Measurements from ENCODE around the gene XIRP2. TPM values are rescaled to one million over a fixed set of nuclear protein-coding genes. Genes with fewer than 3 reads are reported as not detected.
A peak's percentile ranks its signal among the peaks of the same experiment; 100 is the strongest.

Gene XIRP2
- total RNA-seq, 4 donors from 2014 or later, result 266 to 3,644 (median 977) TPM

- no peak for TF ChIP-seq CTCF (IDR thresholded peaks at IDR 0.05 in 4 of 5, conservative IDR thresholded peaks at IDR 0.05 in 1 of 5)
- no peak for TF ChIP-seq POLR2A (IDR thresholded peaks at IDR 0.05)
Observed at GRCh38 chr2:167151894-167152293, 263.6 kb downstream of the XIRP2 start.

GRCh38 chr2:167157523-167157922 lies 269.2 kb downstream of the XIRP2 start:
- intact Hi-C loops (cut with DNase I; ENCODE audit: low total_unique reads), result no loop called here

More at GRCh38 chr2:167151894-167152293, 263.6 kb downstream of the XIRP2 start:
- no peaks in the 10 kb centered on the region for H3K4me1 ChIP-seq
- intact Hi-C loops (cut with DNase I; ENCODE audit: low total_unique reads), result no loop called here
- H3K36me3 ChIP-seq, result no peaks in the 10 kb centered on the region
- H3K27me3 ChIP-seq, result no peaks in the 10 kb centered on the region
- H3K9me3 ChIP-seq, result no peaks in the 10 kb centered on the region
- ATAC-seq (no peak), DNase-seq (no peak)
- no peak overlapping the region for H3K27ac ChIP-seq
- in situ Hi-C loops (cut with MboI; ENCODE audit: low sequenced_read_pairs in 4 of 4), result no loop called here
- no peak overlapping the region for H3K4me3 ChIP-seq

GRCh38 chr2:167177196-167177595 lies 288.9 kb downstream of the XIRP2 start:
- in situ Hi-C loops (cut with MboI; ENCODE audit: low sequenced_read_pairs in 4 of 4), result no loop called here
- H3K27ac ChIP-seq, result no peak overlapping the region

More at GRCh38 chr2:167157523-167157922, 269.2 kb downstream of the XIRP2 start:
- Histone ChIP-seq H3K36me3 (no peaks in the 10 kb centered on the region), H3K27me3 (no peaks in the 10 kb centered on the region), H3K9me3 (no peaks in the 10 kb centered on the region), H3K27ac (no peak overlapping the region), H3K4me3 (no peak overlapping the region), H3K4me1 (no peaks in the 10 kb centered on the region)
- ATAC-seq, result no peak
- no peak for DNase-seq
- in situ Hi-C loops (cut with MboI; ENCODE audit: low sequenced_read_pairs in 4 of 4), result no loop called here
- TF ChIP-seq CTCF (IDR thresholded peaks at IDR 0.05 in 4 of 5, conservative IDR thresholded peaks at IDR 0.05 in 1 of 5) (no peak), POLR2A (IDR thresholded peaks at IDR 0.05) (no peak)

DNA sequence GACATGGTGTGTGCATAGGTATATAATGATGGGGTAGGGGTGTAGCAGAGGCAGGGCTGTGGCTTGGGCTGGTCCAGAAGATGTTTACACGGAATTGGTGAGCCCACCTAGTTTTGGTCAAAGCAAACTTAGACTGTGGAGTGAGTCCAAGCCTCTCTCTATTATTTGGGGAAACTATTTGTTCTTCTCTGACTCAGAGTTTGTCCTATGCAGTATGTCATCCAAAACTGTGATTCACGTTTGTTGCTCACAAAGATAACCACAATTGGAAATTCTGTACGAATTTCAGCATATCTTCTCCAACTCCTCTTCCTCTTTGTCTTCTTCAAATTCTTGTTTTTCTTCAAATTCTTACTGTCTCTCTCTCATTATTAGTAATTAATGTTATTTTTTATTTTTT lies 292.9 kb downstream of the XIRP2 start:
- no peak for DNase-seq
- H3K4me3 ChIP-seq, result no peak overlapping the region
- no peaks in the 10 kb centered on the region for H3K27me3 ChIP-seq
- intact Hi-C loops (cut with DNase I; ENCODE audit: low total_unique reads), result no loop called here
- peaks cover 0 to 2% of the 10 kb centered on the region in 2 donors for H3K4me1 ChIP-seq
- H3K36me3 ChIP-seq, result no peaks in the 10 kb centered on the region
- H3K27ac ChIP-seq, result peak overlapping the region in 1 of 4 donors; percentile 20
- no peak for ATAC-seq
- TF ChIP-seq POLR2A (IDR thresholded peaks at IDR 0.05) (no peak), CTCF (IDR thresholded peaks at IDR 0.05 in 4 of 5, conservative IDR thresholded peaks at IDR 0.05 in 1 of 5) (no peak)
- in situ Hi-C loops (cut with MboI; ENCODE audit: low sequenced_read_pairs in 4 of 4), result no loop called here
- no peaks in the 10 kb centered on the region for H3K9me3 ChIP-seq

More at GRCh38 chr2:167177196-167177595, 288.9 kb downstream of the XIRP2 start:
- H3K36me3 ChIP-seq, result no peaks in the 10 kb centered on the region
- no peak for DNase-seq
- intact Hi-C loops (cut with DNase I; ENCODE audit: low total_unique reads), result no loop called here
- H3K27me3 ChIP-seq, result no peaks in the 10 kb centered on the region
- ATAC-seq, result no peak
- no peak overlapping the region for H3K4me3 ChIP-seq
- no peaks in the 10 kb centered on the region for H3K9me3 ChIP-seq
- no peaks in the 10 kb centered on the region for H3K4me1 ChIP-seq
- TF ChIP-seq CTCF (IDR thresholded peaks at IDR 0.05 in 4 of 5, conservative IDR thresholded peaks at IDR 0.05 in 1 of 5) (no peak), POLR2A (IDR thresholded peaks at IDR 0.05) (no peak)

- Histone ChIP-seq H3K4me3 (no peak overlapping the region), H3K9me3 (no peaks in the 10 kb centered on the region), H3K4me1 (peaks cover 3 to 8% of the 10 kb centered on the region in 2 donors), H3K36me3 (no peaks in the 10 kb centered on the region), H3K27ac (peak overlapping the region in 1 of 4 donors; percentile 20), H3K27me3 (no peaks in the 10 kb centered on the region)
- TF ChIP-seq CTCF (IDR thresholded peaks at IDR 0.05 in 4 of 5, conservative IDR thresholded peaks at IDR 0.05 in 1 of 5), result no peak
- TF ChIP-seq POLR2A (IDR thresholded peaks at IDR 0.05), result no peak
- in situ Hi-C loops (cut with MboI; ENCODE audit: low sequenced_read_pairs in 4 of 4), result no loop called here
- ATAC-seq, result no peak
- intact Hi-C loops (cut with DNase I; ENCODE audit: low total_unique reads), result no loop called here
- DNase-seq, result no peak
Observed at GRCh38 chr2:167181688-167182087, 293.4 kb downstream of the XIRP2 start.
